NCI-H146 treated with DMSO at 0.1 percent for 48 hours (cell line): ENCODE results near the gene POFUT2.
A peak's percentile ranks its signal among the peaks of the same experiment; 100 is the strongest.

ENCODE experiments used
- DNase-seq: peaks from one replicate; lab custom pipeline; 2025; ENCODE audit not compliant: unreplicated experiment; lab: John Stamatoyannopoulos, UW

The POFUT2 gene

GRCh38 chr21:45287438-45288391, at the start of gene POFUT2:
POFUT2 (minus strand) TSS chr21:45287895; CDS start chr21:45287871, 24 bp downstream.
- peak; percentile 69 for DNase-seq

- DNase-seq, result no peak
These were observed 49.2 kb upstream of the POFUT2 start for GRCh38 chr21:45336870-45337269.

GRCh38 chr21:45336535-45336810, 48.8 kb upstream of the POFUT2 start:
- no peak for DNase-seq

- no peak for DNase-seq
These were observed 48.3 kb upstream of the POFUT2 start for GRCh38 chr21:45335761-45336534.

- no peak for DNase-seq
These were observed 47.6 kb upstream of the POFUT2 start for GRCh38 chr21:45335151-45335760.

GRCh38 chr21:45334591-45335081, 46.9 kb upstream of the POFUT2 start:
- DNase-seq, result no peak

GRCh38 chr21:45334134-45334533, 46.4 kb upstream of the POFUT2 start:
- DNase-seq, result no peak

GRCh38 chr21:45333583-45334121, 46.0 kb upstream of the POFUT2 start:
- DNase-seq, result no peak

- no peak for DNase-seq
These were observed 45.4 kb upstream of the POFUT2 start for GRCh38 chr21:45332981-45333582.

- DNase-seq, result no peak
These were observed 44.7 kb upstream of the POFUT2 start for GRCh38 chr21:45332415-45332814.

GRCh38 chr21:45331531-45332147, 43.9 kb upstream of the POFUT2 start:
- DNase-seq, result no peak

GRCh38 chr21:45330851-45331261, 43.2 kb upstream of the POFUT2 start:
- no peak for DNase-seq

- DNase-seq, result no peak
These were observed 42.5 kb upstream of the POFUT2 start for GRCh38 chr21:45330075-45330781.

- no peak for DNase-seq
These were observed 41.8 kb upstream of the POFUT2 start for GRCh38 chr21:45329261-45330074.

GRCh38 chr21:45328198-45329091, 40.8 kb upstream of the POFUT2 start:
- no peak for DNase-seq

GRCh38 chr21:45327441-45328197, 39.9 kb upstream of the POFUT2 start:
- no peak for DNase-seq

- no peak for DNase-seq
These were observed 39.3 kb upstream of the POFUT2 start for GRCh38 chr21:45326891-45327440.
